Liver (tissue), 9 donors: ENCODE measurements around the gene TENT5C. TPM values are rescaled to one million over a fixed set of nuclear protein-coding genes. Genes with fewer than 3 reads are reported as not detected.

Experiments
- DNase-seq: peaks from one replicate; pipeline ENCODE4 v3.0.0-alpha.2; 2017; ENCODE audit warnings: low spot score
- H3K27ac ChIP-seq, 2 donors: one replicate each; pipeline ENCODE4 v1.7.0; 2013; ENCODE audit warnings: inconsistent platforms in 2 of 2, low read length in 2 of 2, control low read depth in 1 of 2, low read depth in 1 of 2, mild to moderate bottlenecking in 1 of 2
- H3K27me3 ChIP-seq, 4 donors: one replicate each; pipeline versions ENCODE4 v1.6.1 to v1.7.0; 2013; ENCODE audit warnings: low read length in 3 of 4, inconsistent platforms in 1 of 4, mild to moderate bottlenecking in 1 of 4, moderate library complexity in 1 of 4; ENCODE audit not compliant: control insufficient read depth in 4 of 4, insufficient read depth in 4 of 4
- H3K36me3 ChIP-seq, 4 donors: one replicate each; pipeline versions ENCODE4 v1.6.1 to v1.7.0; 2013; ENCODE audit warnings: low read length in 3 of 4, mild to moderate bottlenecking in 3 of 4, low read depth in 1 of 4, moderate library complexity in 1 of 4; ENCODE audit not compliant: control insufficient read depth in 4 of 4, insufficient read depth in 3 of 4
- H3K4me1 ChIP-seq, 4 donors: one replicate each; pipeline versions ENCODE4 v1.6.1 to v1.7.0; 2013; ENCODE audit warnings: low read length in 3 of 4, mild to moderate bottlenecking in 3 of 4, moderate library complexity in 1 of 4; ENCODE audit not compliant: control insufficient read depth in 4 of 4, insufficient read depth in 4 of 4
- H3K4me3 ChIP-seq, 3 donors: one replicate each; pipeline versions ENCODE4 v1.6.1 to v1.7.0; 2013; ENCODE audit warnings: low read length in 3 of 3, control low read depth in 1 of 3, low read depth in 1 of 3, mild to moderate bottlenecking in 1 of 3
- H3K9ac ChIP-seq, 2 donors: one replicate each; pipeline ENCODE4 v1.7.0; 2013; ENCODE audit warnings: low read length in 2 of 2, mild to moderate bottlenecking in 2 of 2, moderate library complexity in 2 of 2, control low read depth in 1 of 2, low read depth in 1 of 2
- H3K9me3 ChIP-seq, 4 donors: one replicate each; pipeline versions ENCODE4 v1.6.1 to v1.7.0; 2013; ENCODE audit warnings: low read length in 3 of 4; ENCODE audit not compliant: control insufficient read depth in 4 of 4
- NR2F2 ChIP-seq: IDR thresholded peaks from 2 replicates; pipeline ENCODE4 v1.6.1; 2016; ENCODE audit warnings: antibody characterized with exemption
- RAD21 ChIP-seq, 2 donors: IDR thresholded peaks; 2 replicates each; pipeline ENCODE4 v1.6.1; 2016; ENCODE audit warnings: antibody characterized with exemption in 2 of 2, mild to moderate bottlenecking in 2 of 2
- SP1 ChIP-seq: IDR thresholded peaks from 2 replicates; pipeline ENCODE4 v1.6.1; 2018; ENCODE audit warnings: antibody characterized with exemption, mild to moderate bottlenecking
- YY1 ChIP-seq: IDR thresholded peaks from 2 replicates; pipeline ENCODE4 v1.6.1; 2016; ENCODE audit warnings: antibody characterized with exemption, mild to moderate bottlenecking
- ZBTB33 ChIP-seq: IDR thresholded peaks from 2 replicates; pipeline ENCODE4 v1.6.1; 2016; ENCODE audit warnings: antibody characterized with exemption
- WGBS: extraction: QIAGEN DNeasy Blood & Tissue Kit; methylation state at CpG from one replicate; pipeline ENCODE4 v1.1.7; 2013; 5-methylcytosine and 5-hydroxymethylcytosine counted together
- polyA plus RNA-seq, 2 donors: library from polyadenylated mRNA; stranded (reverse) in 1 of 2; unstranded in 1 of 2; fragments of 200-250 nt in 1 of 2; fragments of >200 nt in 1 of 2; fragmentation: Nextera tagmentation in 1 of 2; extraction: Ambion mirVana in 1 of 2; gene quantifications; one replicate each; pipeline versions ENCODE4 v1.2.1 to v1.2.3, GENCODE V29; 2013 to 2015
- total RNA-seq, 2 donors: library from RNA; depleted of rRNA; stranded (reverse); fragments of >200 nt; gene quantifications; one replicate each; pipeline ENCODE4 v1.2.3, GENCODE V29; 2014
- TF ChIP-seq, protein P1 (sequence below): IDR thresholded peaks from 2 replicates; pipeline ENCODE4 v1.6.1; 2016; ENCODE audit warnings: antibody characterized with exemption
- TF ChIP-seq, protein P2 (sequence below): IDR thresholded peaks from 2 replicates; pipeline ENCODE4 v1.6.1; 2016; ENCODE audit warnings: antibody characterized with exemption, mild to moderate bottlenecking
- donor health status: healthy.
- donor health status: healthy.
- donor health status: healthy.
- donor health status: healthy.
- donor health status: healthy.

TENT5C gene
- total and polyA plus RNA-seq, 4 donors = 1.1 to 200 (median 4.8) TPM

DNA sequence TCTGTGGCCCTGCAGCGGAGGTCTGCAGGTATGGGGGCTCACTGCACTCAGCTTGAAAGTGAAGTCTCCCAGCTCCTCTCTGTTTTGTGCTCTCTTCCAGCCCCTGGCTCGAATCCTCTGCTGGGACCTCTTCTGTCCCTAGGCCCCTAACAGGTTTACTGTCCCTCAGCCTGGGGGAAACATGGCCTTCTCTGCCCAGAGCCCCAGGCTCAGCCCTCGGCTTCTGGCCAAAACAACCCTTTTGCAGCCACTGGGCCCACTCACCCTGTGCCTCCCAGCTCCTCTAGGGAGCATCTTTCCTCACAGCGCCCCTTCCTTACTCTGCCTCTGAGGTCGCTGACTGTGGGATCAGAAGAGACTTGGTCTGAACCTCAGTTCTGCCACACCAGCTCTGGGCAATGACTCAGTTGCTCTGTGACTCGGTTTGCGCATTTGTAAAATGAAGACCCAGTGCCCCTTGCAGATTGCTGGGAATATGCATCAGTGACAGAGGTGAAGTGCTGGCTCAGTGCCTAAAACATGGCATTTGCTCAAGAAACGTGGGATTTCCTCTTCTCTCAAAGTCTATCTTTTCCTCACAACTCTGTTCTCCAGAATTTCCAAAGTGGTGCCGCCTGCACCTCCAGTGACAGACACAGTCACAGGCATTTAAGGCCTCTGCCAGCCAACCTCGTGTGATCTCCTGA, 26.5 kb upstream of the TENT5C start:
- no peak for TF ChIP-seq YY1
- Histone ChIP-seq H3K36me3 (no peaks in the 10 kb centered on the region), H3K27me3 (no peaks in the 10 kb centered on the region), H3K9ac (no peak overlapping the region), H3K4me3 (no peak overlapping the region), H3K27ac (no peak overlapping the region), H3K4me1 (no peaks in the 10 kb centered on the region), H3K9me3 (no peaks in the 10 kb centered on the region)
- WGBS = 91% methylated on average over 10 of the region's 10 CpGs
- DNase-seq = no peak

GRCh38 chr1:117580436-117580835, 25.4 kb upstream of the TENT5C start:
- no peak overlapping the region for H3K9ac ChIP-seq
- no peak for DNase-seq
- H3K36me3 ChIP-seq = no peaks in the 10 kb centered on the region
- 90% methylated on average over 3 of the region's 3 CpGs for WGBS
- H3K27ac ChIP-seq = no peak overlapping the region
- no peaks in the 10 kb centered on the region for H3K9me3 ChIP-seq
- TF ChIP-seq SP1 (no peak), ZBTB33 (no peak)
- TF ChIP-seq, protein P1, sequence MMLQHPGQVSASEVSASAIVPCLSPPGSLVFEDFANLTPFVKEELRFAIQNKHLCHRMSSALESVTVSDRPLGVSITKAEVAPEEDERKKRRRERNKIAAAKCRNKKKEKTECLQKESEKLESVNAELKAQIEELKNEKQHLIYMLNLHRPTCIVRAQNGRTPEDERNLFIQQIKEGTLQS = no peak
- no peaks in the 10 kb centered on the region for H3K4me1 ChIP-seq
- H3K4me3 ChIP-seq = no peak overlapping the region
- H3K27me3 ChIP-seq = no peaks in the 10 kb centered on the region

DNA sequence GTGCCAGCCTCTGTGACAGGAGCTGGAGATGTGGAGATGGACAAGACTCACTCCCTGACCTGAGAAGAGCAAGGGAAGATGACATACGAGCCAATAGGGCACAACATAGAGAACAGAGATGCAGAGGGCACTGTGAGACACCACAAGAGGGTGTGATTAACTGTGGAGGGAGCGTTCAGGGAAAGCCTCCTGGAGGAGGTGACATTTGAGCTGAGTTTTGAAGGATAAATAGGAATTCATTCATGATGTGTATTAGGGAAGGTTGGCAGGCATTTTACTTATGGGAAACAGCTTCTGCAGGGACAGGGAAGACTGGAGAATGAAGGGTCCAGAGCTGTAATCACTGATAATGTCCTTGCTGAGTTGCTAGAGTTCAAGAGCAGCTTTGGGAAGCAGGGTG, 25.0 kb upstream of the TENT5C start:
- TF ChIP-seq RAD21 (IDR thresholded peaks at IDR 0.05) (no peak), NR2F2 (no peak)
- TF ChIP-seq, protein P2, sequence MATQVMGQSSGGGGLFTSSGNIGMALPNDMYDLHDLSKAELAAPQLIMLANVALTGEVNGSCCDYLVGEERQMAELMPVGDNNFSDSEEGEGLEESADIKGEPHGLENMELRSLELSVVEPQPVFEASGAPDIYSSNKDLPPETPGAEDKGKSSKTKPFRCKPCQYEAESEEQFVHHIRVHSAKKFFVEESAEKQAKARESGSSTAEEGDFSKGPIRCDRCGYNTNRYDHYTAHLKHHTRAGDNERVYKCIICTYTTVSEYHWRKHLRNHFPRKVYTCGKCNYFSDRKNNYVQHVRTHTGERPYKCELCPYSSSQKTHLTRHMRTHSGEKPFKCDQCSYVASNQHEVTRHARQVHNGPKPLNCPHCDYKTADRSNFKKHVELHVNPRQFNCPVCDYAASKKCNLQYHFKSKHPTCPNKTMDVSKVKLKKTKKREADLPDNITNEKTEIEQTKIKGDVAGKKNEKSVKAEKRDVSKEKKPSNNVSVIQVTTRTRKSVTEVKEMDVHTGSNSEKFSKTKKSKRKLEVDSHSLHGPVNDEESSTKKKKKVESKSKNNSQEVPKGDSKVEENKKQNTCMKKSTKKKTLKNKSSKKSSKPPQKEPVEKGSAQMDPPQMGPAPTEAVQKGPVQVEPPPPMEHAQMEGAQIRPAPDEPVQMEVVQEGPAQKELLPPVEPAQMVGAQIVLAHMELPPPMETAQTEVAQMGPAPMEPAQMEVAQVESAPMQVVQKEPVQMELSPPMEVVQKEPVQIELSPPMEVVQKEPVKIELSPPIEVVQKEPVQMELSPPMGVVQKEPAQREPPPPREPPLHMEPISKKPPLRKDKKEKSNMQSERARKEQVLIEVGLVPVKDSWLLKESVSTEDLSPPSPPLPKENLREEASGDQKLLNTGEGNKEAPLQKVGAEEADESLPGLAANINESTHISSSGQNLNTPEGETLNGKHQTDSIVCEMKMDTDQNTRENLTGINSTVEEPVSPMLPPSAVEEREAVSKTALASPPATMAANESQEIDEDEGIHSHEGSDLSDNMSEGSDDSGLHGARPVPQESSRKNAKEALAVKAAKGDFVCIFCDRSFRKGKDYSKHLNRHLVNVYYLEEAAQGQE = no peak
- WGBS = 83% methylated on average over 2 of the region's 2 CpGs
- H3K4me3 ChIP-seq = no peak overlapping the region
- H3K27ac ChIP-seq = no peak overlapping the region
- no peak overlapping the region for H3K9ac ChIP-seq
- no peaks in the 10 kb centered on the region for H3K36me3 ChIP-seq
- no peaks in the 10 kb centered on the region for H3K27me3 ChIP-seq
- H3K4me1 ChIP-seq = no peaks in the 10 kb centered on the region
- DNase-seq = no peak
- no peaks in the 10 kb centered on the region for H3K9me3 ChIP-seq
